HG02623 (cell line): ENCODE measurements around the gene CHADL.
"Not testable (repeated sequence)": the region's sequence is repeated elsewhere in the genome, so short reads cannot be mapped to it uniquely, and the experiment has no call there.

Source experiments
- ATAC-seq: cut with Tn5 transposase; IDR thresholded peaks from one replicate; pipeline ENCODE4 v1.9.1; 2021; ENCODE audit warnings: moderate library complexity; ENCODE audit not compliant: unreplicated experiment

CHADL gene

GRCh38 chr22:41240377-41241132, at the start of gene CHADL:
CHADL (minus strand) TSS chr22:41240931; CDS start chr22:41240881, 50 bp downstream.
- ATAC-seq: no peak

- no peak for ATAC-seq
Measured at GRCh38 chr22:41289671-41290070, 48.9 kb upstream of the CHADL start.

- ATAC-seq: no peak
Measured at GRCh38 chr22:41288245-41288946, 47.7 kb upstream of the CHADL start.

- ATAC-seq: peak; percentile 8
Measured at GRCh38 chr22:41286639-41287091, 45.9 kb upstream of the CHADL start.

- ATAC-seq: peak; percentile 92
Measured at GRCh38 chr22:41285820-41286638, 45.3 kb upstream of the CHADL start, which contains the start of gene RANGAP1. RANGAP1 (minus strand) TSS chr22:41286187; CDS start chr22:41281044, 5,143 bp downstream.

- no peak for ATAC-seq
Measured at GRCh38 chr22:41285441-41285819, 44.7 kb upstream of the CHADL start.

GRCh38 chr22:41284465-41284864, 43.7 kb upstream of the CHADL start:
- no peak for ATAC-seq

- ATAC-seq: no peak
Measured at GRCh38 chr22:41280854-41281253, 40.1 kb upstream of the CHADL start.

- ATAC-seq: no peak
Measured at GRCh38 chr22:41280065-41280464, 39.3 kb upstream of the CHADL start.

GRCh38 chr22:41274856-41275255, 34.1 kb upstream of the CHADL start:
- ATAC-seq: no peak

GRCh38 chr22:41273128-41273527, 32.4 kb upstream of the CHADL start:
- ATAC-seq: no peak

GRCh38 chr22:41271787-41272186, 31.1 kb upstream of the CHADL start:
- no peak for ATAC-seq

GRCh38 chr22:41267958-41268357, 27.2 kb upstream of the CHADL start:
- no peak for ATAC-seq

- no peak for ATAC-seq
Measured at GRCh38 chr22:41264408-41264941, 23.7 kb upstream of the CHADL start.

GRCh38 chr22:41263704-41264103, 23.0 kb upstream of the CHADL start:
- no peak for ATAC-seq

GRCh38 chr22:41262250-41262765, 21.6 kb upstream of the CHADL start:
- ATAC-seq: no peak

- ATAC-seq: no peak
Measured at GRCh38 chr22:41261541-41262249, 21.0 kb upstream of the CHADL start.

GRCh38 chr22:41260871-41261270, 20.1 kb upstream of the CHADL start:
- ATAC-seq: no peak

GRCh38 chr22:41259756-41260155, 19.0 kb upstream of the CHADL start:
- not testable (repeated sequence) for ATAC-seq

- no peak for ATAC-seq
Measured at GRCh38 chr22:41257696-41258095, 17.0 kb upstream of the CHADL start.
